IMR-90 (cell line): ENCODE data around the gene CDK7. TPM values are rescaled to one million over a fixed set of nuclear protein-coding genes. Genes with fewer than 3 reads are reported as not detected.

Experiments used
- ATAC-seq: fragments of 200-7000 bp; cut with Tn5 transposase; 2 replicates; pipeline ENCODE4 v1.9.1; 2020; ENCODE audit warnings: low read depth, mild to moderate bottlenecking, moderate library complexity
- BruUV-seq: library from RNA; stranded (reverse); fragments of 400-500 nt; replicated peaks from 2 replicates; lab custom pipeline; 2021; lab: Mats Ljungman, UMichigan
- CTCF ChIA-PET: fragments of 300-600 bp; formaldehyde crosslinking; extraction: SDS; loops from one replicate; lab custom pipeline; 2021; ENCODE audit warnings: antibody characterized with exemption; lab: Yijun Ruan, JAX
- POLR2A ChIA-PET: fragments of 300-600 bp; sonication (Branson Sonifier 250); formaldehyde crosslinking; loops from one replicate; lab custom pipeline; 2022; ENCODE audit warnings: antibody characterized with exemption; ENCODE audit not compliant: unreplicated experiment; lab: Charles Lee
- DNase-seq: peaks from one replicate; pipeline ENCODE4 v3.0.0; 2013
- H2AFZ ChIP-seq: replicated peaks from 2 replicates; pipeline ENCODE3; 2013; ENCODE audit warnings: low read length, mild to moderate bottlenecking; ENCODE audit not compliant: poor library complexity
- H2AK5ac ChIP-seq: 2 replicates; pipeline ENCODE4 v1.6.1; 2013; ENCODE audit warnings: low read depth, low read length, inconsistent platforms
- H2AK9ac ChIP-seq: replicated peaks from 2 replicates; pipeline ENCODE3; 2013; ENCODE audit warnings: mild to moderate bottlenecking, low read depth, low read length, moderate library complexity; ENCODE audit not compliant: poor library complexity
- H2BK120ac ChIP-seq: 2 replicates; pipeline ENCODE4 v1.6.1; 2013; ENCODE audit warnings: low read depth, low read length, inconsistent platforms
- H2BK15ac ChIP-seq: 3 replicates; pipeline ENCODE4 v1.6.1; 2013; ENCODE audit warnings: low read depth, low read length, inconsistent platforms
- H2BK20ac ChIP-seq: 2 replicates; pipeline ENCODE4 v1.6.1; 2013; ENCODE audit warnings: low read depth, mild to moderate bottlenecking, inconsistent platforms, low read length, moderate library complexity
- H2BK5ac ChIP-seq: 2 replicates; pipeline ENCODE4 v1.6.1; 2013; ENCODE audit warnings: mild to moderate bottlenecking, low read depth, low read length, inconsistent platforms; ENCODE audit not compliant: poor library complexity, severe bottlenecking
- H3K14ac ChIP-seq: replicated peaks from 2 replicates; pipeline ENCODE4 v1.6.1; 2013; ENCODE audit warnings: low read depth, low read length, inconsistent platforms
- H3K18ac ChIP-seq: 2 replicates; pipeline ENCODE4 v1.6.1; 2013; ENCODE audit warnings: low read depth, low read length, control low read depth
- H3K23ac ChIP-seq: 2 replicates; pipeline ENCODE4 v1.6.1; 2013; ENCODE audit warnings: low read depth, low read length, inconsistent platforms
- H3K27ac ChIP-seq: 2 replicates; pipeline ENCODE4 v1.5.1; 2013; ENCODE audit warnings: mild to moderate bottlenecking, control low read depth, low read length; ENCODE audit not compliant: insufficient read depth
- H3K27me3 ChIP-seq: 2 replicates; pipeline ENCODE4 v1.6.1; 2013; ENCODE audit warnings: low read length; ENCODE audit not compliant: control insufficient read depth, insufficient read depth
- H3K36me3 ChIP-seq: 2 replicates; pipeline ENCODE4 v1.6.1; 2013; ENCODE audit warnings: low read length, mixed read lengths; ENCODE audit not compliant: control insufficient read depth, insufficient read depth
- H3K4ac ChIP-seq: 2 replicates; pipeline ENCODE4 v1.6.1; 2013; ENCODE audit warnings: low read depth, low read length, inconsistent platforms
- H3K4me1 ChIP-seq: 2 replicates; pipeline ENCODE4 v1.6.1; 2013; ENCODE audit warnings: low read length, mixed read lengths; ENCODE audit not compliant: control insufficient read depth, insufficient read depth
- H3K4me2 ChIP-seq: 2 replicates; pipeline ENCODE4 v1.6.1; 2013; ENCODE audit warnings: low read depth, mild to moderate bottlenecking, control low read depth, low read length, moderate library complexity
- H3K4me3 ChIP-seq: 2 replicates; pipeline ENCODE4 v1.5.1; 2013; ENCODE audit warnings: low read depth, mild to moderate bottlenecking, control low read depth, low read length, moderate library complexity; ENCODE audit not compliant: insufficient read depth
- H3K56ac ChIP-seq: 2 replicates; pipeline ENCODE4 v1.6.1; 2013; ENCODE audit warnings: low read length, inconsistent platforms; ENCODE audit not compliant: insufficient read depth; ENCODE audit errors: extremely low read depth
- H3K79me1 ChIP-seq, 2 experiments: 2 replicates each; pipeline ENCODE4 v1.6.1; 2013; ENCODE audit warnings: low read length in 2 of 2, inconsistent platforms in 1 of 2, low read depth in 1 of 2
- H3K9ac ChIP-seq: 2 replicates; pipeline ENCODE4 v1.6.1; 2013; ENCODE audit warnings: low read depth, low read length, control low read depth
- H3K9me1 ChIP-seq: 2 replicates; pipeline ENCODE4 v1.6.1; 2013; ENCODE audit warnings: low read length, inconsistent platforms; ENCODE audit not compliant: insufficient read depth
- H3K9me3 ChIP-seq: 2 replicates; pipeline ENCODE4 v1.6.1; 2013; ENCODE audit warnings: low read length; ENCODE audit not compliant: control insufficient read depth, insufficient read depth
- H4K20me1 ChIP-seq: 2 replicates; pipeline ENCODE4 v1.6.1; 2013; ENCODE audit warnings: low read length, inconsistent platforms; ENCODE audit not compliant: insufficient read depth
- H4K5ac ChIP-seq: 2 replicates; pipeline ENCODE4 v1.6.1; 2013; ENCODE audit warnings: mild to moderate bottlenecking, low read depth, low read length, control low read depth
- H4K8ac ChIP-seq, 2 experiments: 2 replicates each; pipeline ENCODE4 v1.6.1; 2013; ENCODE audit warnings: low read depth in 2 of 2, low read length in 2 of 2, control low read depth in 1 of 2, inconsistent platforms in 1 of 2
- H4K91ac ChIP-seq: 2 replicates; pipeline ENCODE4 v1.6.1; 2013; ENCODE audit warnings: low read depth, low read length, inconsistent platforms; ENCODE audit not compliant: insufficient read depth
- BHLHE40 ChIP-seq: fragments of 150-350 bp; IDR thresholded peaks from 2 replicates; pipeline ENCODE4 v1.6.1; 2016; ENCODE audit warnings: mild to moderate bottlenecking, low read depth, low read length
- CEBPB ChIP-seq: IDR thresholded peaks from 2 replicates; pipeline ENCODE4 v1.6.1; 2012; ENCODE audit warnings: low read depth, low read length, improper control_type of control experiment
- CHD1 ChIP-seq: IDR thresholded peaks from 2 replicates; pipeline ENCODE4 v1.6.1; 2012; ENCODE audit warnings: low read depth, low read length, improper control_type of control experiment
- FOS ChIP-seq: fragments of 150-350 bp; IDR thresholded peaks from 2 replicates; pipeline ENCODE4 v1.6.1; 2016; ENCODE audit warnings: low read depth, low read length
- MAFK ChIP-seq: IDR thresholded peaks from 2 replicates; pipeline ENCODE4 v1.6.1; 2012; ENCODE audit warnings: low read depth, low read length, improper control_type of control experiment
- MAZ ChIP-seq: IDR thresholded peaks from 2 replicates; pipeline ENCODE4 v1.6.1; 2012; ENCODE audit warnings: low read depth, mild to moderate bottlenecking, low read length, improper control_type of control experiment, moderate library complexity, borderline replicate concordance
- MXI1 ChIP-seq: IDR thresholded peaks from 2 replicates; pipeline ENCODE4 v1.6.1; 2012; ENCODE audit warnings: low read depth, mild to moderate bottlenecking, low read length, moderate library complexity, borderline replicate concordance
- NFE2L2 ChIP-seq: fragments of 150-350 bp; IDR thresholded peaks from 2 replicates; pipeline ENCODE4 v1.6.1; 2016; ENCODE audit warnings: low read depth, mild to moderate bottlenecking, low read length
- POLR2A ChIP-seq: IDR thresholded peaks from 2 replicates; pipeline ENCODE4 v1.6.1; 2012; ENCODE audit warnings: mild to moderate bottlenecking, low read depth, low read length
- RAD21 ChIP-seq: IDR thresholded peaks from 2 replicates; pipeline ENCODE4 v1.6.1; 2012; ENCODE audit warnings: low read length, improper control_type of control experiment
- RCOR1 ChIP-seq: IDR thresholded peaks from 2 replicates; pipeline ENCODE4 v1.6.1; 2012; ENCODE audit warnings: mild to moderate bottlenecking, low read length, improper control_type of control experiment; ENCODE audit not compliant: insufficient replicate concordance
- RFX5 ChIP-seq: IDR thresholded peaks from 2 replicates; pipeline ENCODE4 v1.8.0; 2012; ENCODE audit warnings: low read depth, mild to moderate bottlenecking, low read length, moderate library complexity
- SMC3 ChIP-seq: fragments of 150-350 bp; IDR thresholded peaks from 2 replicates; pipeline ENCODE4 v1.6.1; 2016; ENCODE audit warnings: low read depth, mild to moderate bottlenecking, antibody characterized with exemption, low read length, moderate library complexity
- WGBS, 2 experiments: methylation state at CpG; one replicate each; pipeline versions ENCODE4 v1.1.5 to v1.1.7; 2013; ENCODE audit warnings: missing lambda C conversion rate in 2 of 2; ENCODE audit not compliant: insufficient read length in 1 of 2; ENCODE audit errors: extremely low coverage in 2 of 2; 5-methylcytosine and 5-hydroxymethylcytosine counted together
- dilution Hi-C: fragments of 300-500 bp; cut with HindIII; formaldehyde crosslinking; loops from one replicate; pipeline ENCODE4 v1.14.3; 2018; ENCODE audit warnings: low sequenced_read_pairs; ENCODE audit not compliant: unreplicated experiment
- in situ Hi-C: fragments of 300-500 bp; cut with MboI; formaldehyde crosslinking; loops from 3 replicates; pipeline ENCODE4 v1.14.3; 2019; ENCODE audit warnings: low sequenced_read_pairs, inconsistent platforms, mixed read lengths
- intact Hi-C: fragments of 100-400 bp; cut with micrococcal nuclease; formaldehyde crosslinking; loops from 2 replicates; pipeline ENCODE4 v1.10.0; 2022
- polyA plus RNA-seq, 3 experiments: library from polyadenylated mRNA; depleted of rRNA; stranded (reverse); fragments of >200 nt; gene quantifications; 2 replicates each; pipeline ENCODE4 v1.2.3, GENCODE V29; 2012; ENCODE audit warnings: low replicate concordance in 1 of 3
- total RNA-seq: library from RNA; depleted of rRNA; stranded (reverse); fragments of >200 nt; gene quantifications from 2 replicates; pipeline ENCODE4 v1.2.3, GENCODE V29; 2012
- TF ChIP-seq, protein P1 (sequence below): fragments of 150-350 bp; IDR thresholded peaks from 2 replicates; pipeline ENCODE4 v1.6.1; 2017; ENCODE audit warnings: mild to moderate bottlenecking, antibody characterized with exemption, low read length, low read depth
- TF ChIP-seq, protein P2 (sequence below): conservative IDR thresholded peaks from 2 replicates; pipeline ENCODE4 v1.5.1; 2012; ENCODE audit warnings: mild to moderate bottlenecking, low read depth, low read length, improper control_type of control experiment
- TF ChIP-seq, protein P3 (sequence below): fragments of 150-350 bp; IDR thresholded peaks from 2 replicates; pipeline ENCODE4 v1.6.1; 2016; ENCODE audit warnings: low read depth, mild to moderate bottlenecking, low read length, moderate library complexity, borderline replicate concordance

CDK7 gene
- total and polyA plus RNA-seq, 2 of the 4 experiments (the other 2 are of a cell fraction), result 59.8 to 65.6 TPM

GRCh38 chr5:69225860-69226259, 8.8 kb upstream of the CDK7 start:
- Histone ChIP-seq H3K36me3 (peaks cover 6% of the 10 kb centered on the region), H3K79me1 (peaks cover 10 to 22% of the 10 kb centered on the region in 2 experiments; a peak in 3 of 4 replicates), H3K27me3 (no peaks in the 10 kb centered on the region), H3K9ac (no peak overlapping the region), H3K23ac (no peak overlapping the region), H2BK15ac (no peak overlapping the region), H3K18ac (no peak overlapping the region), H2BK120ac (no peak overlapping the region), H4K91ac (no peak overlapping the region), H2BK20ac (no peak overlapping the region), H2BK5ac (no peak overlapping the region), H2AFZ (no peak overlapping the region), H3K9me1 (no peaks in the 10 kb centered on the region), H4K20me1 (no peaks in the 10 kb centered on the region), H3K27ac (no peak overlapping the region), H3K4me2 (no peak overlapping the region), H3K4me1 (no peaks in the 10 kb centered on the region), H3K4ac (no peak overlapping the region), H2AK5ac (no peak overlapping the region), H3K14ac (no peak overlapping the region), H2AK9ac (no peak overlapping the region), H4K5ac (no peak overlapping the region), H3K56ac (no peak overlapping the region), H3K9me3 (no peaks in the 10 kb centered on the region), H3K4me3 (no peak overlapping the region), H4K8ac (no peak overlapping the region)
- in situ Hi-C loops, result no loop called here
- CTCF ChIA-PET, result no interaction called here
- ATAC-seq (no peak), DNase-seq (no peak)
- no TSS peak for BruUV-seq
- intact Hi-C loops, result no loop called here
- WGBS, 2 experiments, result 100% methylated on average over 1 of the region's 4 CpGs; no CpG with 5 or more reads in 1 of the 2 experiments
- POLR2A ChIA-PET, result no interaction called here
- TF ChIP-seq CEBPB, result no peak
- TF ChIP-seq MXI1, result no peak
- TF ChIP-seq POLR2A, result no peak
- TF ChIP-seq, protein P1, sequence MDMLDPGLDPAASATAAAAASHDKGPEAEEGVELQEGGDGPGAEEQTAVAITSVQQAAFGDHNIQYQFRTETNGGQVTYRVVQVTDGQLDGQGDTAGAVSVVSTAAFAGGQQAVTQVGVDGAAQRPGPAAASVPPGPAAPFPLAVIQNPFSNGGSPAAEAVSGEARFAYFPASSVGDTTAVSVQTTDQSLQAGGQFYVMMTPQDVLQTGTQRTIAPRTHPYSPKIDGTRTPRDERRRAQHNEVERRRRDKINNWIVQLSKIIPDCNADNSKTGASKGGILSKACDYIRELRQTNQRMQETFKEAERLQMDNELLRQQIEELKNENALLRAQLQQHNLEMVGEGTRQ, result no peak
- TF ChIP-seq MAFK, result no peak
- TF ChIP-seq BHLHE40, result no peak
- TF ChIP-seq RAD21, result no peak
- TF ChIP-seq CHD1, result no peak
- no peak for TF ChIP-seq RFX5
- TF ChIP-seq MAZ, result no peak
- TF ChIP-seq, protein P2, sequence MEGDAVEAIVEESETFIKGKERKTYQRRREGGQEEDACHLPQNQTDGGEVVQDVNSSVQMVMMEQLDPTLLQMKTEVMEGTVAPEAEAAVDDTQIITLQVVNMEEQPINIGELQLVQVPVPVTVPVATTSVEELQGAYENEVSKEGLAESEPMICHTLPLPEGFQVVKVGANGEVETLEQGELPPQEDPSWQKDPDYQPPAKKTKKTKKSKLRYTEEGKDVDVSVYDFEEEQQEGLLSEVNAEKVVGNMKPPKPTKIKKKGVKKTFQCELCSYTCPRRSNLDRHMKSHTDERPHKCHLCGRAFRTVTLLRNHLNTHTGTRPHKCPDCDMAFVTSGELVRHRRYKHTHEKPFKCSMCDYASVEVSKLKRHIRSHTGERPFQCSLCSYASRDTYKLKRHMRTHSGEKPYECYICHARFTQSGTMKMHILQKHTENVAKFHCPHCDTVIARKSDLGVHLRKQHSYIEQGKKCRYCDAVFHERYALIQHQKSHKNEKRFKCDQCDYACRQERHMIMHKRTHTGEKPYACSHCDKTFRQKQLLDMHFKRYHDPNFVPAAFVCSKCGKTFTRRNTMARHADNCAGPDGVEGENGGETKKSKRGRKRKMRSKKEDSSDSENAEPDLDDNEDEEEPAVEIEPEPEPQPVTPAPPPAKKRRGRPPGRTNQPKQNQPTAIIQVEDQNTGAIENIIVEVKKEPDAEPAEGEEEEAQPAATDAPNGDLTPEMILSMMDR, result no peak
- no peak for TF ChIP-seq FOS
- no peak for TF ChIP-seq NFE2L2
- TF ChIP-seq RCOR1, result no peak
- TF ChIP-seq, protein P3, sequence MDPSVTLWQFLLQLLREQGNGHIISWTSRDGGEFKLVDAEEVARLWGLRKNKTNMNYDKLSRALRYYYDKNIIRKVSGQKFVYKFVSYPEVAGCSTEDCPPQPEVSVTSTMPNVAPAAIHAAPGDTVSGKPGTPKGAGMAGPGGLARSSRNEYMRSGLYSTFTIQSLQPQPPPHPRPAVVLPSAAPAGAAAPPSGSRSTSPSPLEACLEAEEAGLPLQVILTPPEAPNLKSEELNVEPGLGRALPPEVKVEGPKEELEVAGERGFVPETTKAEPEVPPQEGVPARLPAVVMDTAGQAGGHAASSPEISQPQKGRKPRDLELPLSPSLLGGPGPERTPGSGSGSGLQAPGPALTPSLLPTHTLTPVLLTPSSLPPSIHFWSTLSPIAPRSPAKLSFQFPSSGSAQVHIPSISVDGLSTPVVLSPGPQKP, result no peak
- no peak for TF ChIP-seq SMC3
- dilution Hi-C loops, result no loop called here
